ENCODE results near the gene MRAS.
A peak's percentile ranks its signal among the peaks of the same experiment; 100 is the strongest.
"Not testable (repeated sequence)": the region's sequence is repeated elsewhere in the genome, so short reads cannot be mapped to it uniquely, and the experiment has no call there.

The MRAS gene

DNA sequence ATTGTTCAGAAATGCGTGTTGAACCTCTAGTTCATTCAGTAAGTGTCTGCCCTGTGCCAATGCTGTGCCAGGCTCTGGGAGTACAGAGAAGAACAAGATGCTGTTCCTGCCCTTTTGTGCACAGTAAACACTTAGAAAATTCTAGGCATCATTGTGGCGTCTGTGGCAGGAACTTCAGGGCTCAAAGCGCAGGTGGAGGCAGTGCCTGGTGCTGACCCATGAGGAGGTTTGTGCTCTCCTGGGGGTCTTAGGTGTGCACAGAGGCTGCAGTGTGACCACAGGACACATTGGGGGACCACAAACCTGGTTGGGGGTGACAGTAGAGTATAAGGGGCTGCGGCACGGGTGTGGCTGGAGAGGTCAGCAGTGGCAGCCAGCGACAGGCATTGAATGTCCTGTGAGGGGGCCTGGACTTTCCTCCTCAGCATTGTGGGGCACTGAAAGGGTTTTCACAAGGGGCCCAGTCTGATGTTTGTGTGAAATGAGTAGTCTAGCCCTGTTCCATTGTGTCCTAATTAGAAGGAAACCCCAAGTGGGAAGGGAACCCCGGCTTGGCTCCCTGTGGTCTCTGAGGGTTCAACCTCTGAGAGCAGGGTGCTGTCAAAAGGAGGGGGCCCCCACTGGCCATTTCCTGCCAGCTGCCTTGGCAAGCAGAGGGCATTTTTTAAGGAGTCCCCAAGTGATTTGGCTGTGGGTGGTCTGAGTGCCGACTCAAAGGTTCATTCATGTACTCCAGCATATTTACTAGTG lies 20.9 kb downstream of the MRAS start:
- DNase-seq, result no peak

DNA sequence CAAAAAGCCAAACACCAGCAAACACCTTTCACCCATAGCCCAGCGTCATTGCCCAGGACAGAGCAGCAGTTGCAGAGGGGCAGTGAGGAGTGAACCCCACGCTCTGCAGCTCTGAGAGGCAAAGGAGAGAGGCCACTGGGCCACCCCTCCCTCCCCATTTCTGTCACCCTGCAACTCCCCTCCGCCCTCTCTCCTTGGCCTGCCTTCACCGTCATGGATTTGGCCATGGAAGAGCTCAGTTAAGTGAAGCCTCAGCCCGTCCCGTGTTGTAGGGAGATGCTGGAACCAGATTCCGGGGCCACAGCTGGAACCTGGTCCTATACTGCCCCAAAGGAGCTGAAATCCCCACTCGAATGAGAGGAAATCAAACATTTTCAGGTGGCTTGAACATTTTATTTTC lies 21.9 kb downstream of the MRAS start:
- no peak for DNase-seq

DNA sequence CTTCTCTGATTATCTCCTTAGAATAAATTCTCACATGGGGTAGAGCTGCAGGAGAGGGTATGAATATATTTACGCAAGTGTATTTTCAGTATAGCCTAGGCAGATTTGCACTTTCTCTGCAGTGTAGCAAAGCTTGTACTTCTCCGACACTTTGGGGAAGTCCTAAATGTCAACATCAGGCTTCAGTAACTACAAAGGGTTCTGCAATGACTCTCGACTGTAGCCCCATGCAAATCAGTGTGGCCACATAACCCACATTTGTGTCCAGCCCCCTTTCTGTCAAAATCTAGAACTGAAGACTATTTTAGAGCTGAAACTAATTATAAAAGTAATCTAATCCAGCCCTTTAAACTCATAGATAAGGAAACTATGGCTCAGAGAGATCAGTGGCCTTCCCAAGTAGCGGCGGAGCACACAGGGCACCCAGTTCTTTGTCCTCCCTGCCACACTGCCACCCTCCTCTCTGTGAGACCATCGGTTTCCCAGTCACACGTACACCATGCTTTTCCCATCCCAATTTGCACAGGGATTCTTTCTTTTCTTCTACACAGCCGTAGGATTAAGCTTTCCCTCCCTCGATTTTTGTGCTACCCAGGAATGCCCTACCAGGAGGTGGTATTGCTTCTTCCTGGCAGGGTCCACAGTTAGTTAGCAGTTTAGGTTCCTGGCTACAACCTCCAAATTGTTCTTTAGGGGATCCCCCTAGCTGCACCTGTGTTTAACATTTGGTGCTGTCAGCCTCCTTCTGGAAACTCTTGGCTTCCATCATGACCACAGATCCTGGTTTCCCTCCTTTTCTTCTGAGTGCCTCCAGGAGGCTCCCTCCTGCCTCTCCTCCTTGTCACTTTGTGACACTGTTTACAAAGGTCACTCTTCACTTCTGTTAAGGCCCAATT lies 22.9 kb downstream of the MRAS start:
- peak; percentile 52 for DNase-seq

DNA sequence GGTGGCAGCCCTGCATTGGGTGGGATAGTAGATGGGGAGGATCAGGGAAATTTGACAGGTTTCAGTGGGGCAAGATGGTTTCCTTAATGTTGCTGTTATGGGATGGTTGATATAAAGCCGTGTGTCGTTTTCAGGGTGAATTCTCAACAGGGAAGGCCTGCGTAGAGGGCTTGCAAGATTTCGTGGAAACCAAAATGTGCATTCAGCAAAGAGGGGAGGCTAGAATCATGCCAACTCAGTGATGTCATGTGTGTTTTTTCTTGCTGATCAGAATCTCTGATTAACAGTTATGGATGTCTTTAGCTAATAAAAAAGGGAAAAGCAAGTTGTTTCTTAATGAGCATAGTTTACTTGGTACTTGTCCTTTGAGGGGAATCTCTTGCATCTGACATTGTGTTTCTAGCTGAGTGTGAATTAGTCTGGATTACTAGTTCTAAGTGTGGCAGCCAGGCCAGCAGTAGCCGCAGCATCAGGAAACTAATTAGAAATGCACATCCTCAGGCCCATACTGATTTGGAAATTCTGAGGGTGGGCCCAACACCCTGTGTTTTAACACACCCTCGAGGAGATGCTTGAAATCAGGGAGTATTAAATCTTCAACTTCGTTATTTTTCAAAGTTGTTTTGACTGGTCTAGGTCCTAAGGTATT lies 24.8 kb downstream of the MRAS start:
- DNase-seq, result no peak

DNA sequence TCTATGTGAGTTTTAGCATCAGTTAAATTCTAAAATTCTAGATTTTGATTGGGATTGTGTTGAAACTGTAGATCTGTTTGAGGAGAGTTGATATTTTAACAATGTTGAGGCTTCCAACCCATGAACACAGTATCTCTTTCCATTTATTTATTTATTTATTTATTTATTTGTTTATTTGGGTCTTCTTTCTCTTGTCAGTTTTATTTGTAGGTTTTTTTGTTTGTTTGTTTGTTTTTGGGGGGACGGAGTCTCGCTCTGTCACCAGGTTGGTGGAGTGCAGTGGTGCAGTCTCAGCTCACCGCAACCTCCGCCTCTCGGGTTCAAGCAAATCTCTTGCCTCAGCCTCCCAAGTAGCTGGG lies 25.3 kb downstream of the MRAS start:
- no peak for DNase-seq

DNA sequence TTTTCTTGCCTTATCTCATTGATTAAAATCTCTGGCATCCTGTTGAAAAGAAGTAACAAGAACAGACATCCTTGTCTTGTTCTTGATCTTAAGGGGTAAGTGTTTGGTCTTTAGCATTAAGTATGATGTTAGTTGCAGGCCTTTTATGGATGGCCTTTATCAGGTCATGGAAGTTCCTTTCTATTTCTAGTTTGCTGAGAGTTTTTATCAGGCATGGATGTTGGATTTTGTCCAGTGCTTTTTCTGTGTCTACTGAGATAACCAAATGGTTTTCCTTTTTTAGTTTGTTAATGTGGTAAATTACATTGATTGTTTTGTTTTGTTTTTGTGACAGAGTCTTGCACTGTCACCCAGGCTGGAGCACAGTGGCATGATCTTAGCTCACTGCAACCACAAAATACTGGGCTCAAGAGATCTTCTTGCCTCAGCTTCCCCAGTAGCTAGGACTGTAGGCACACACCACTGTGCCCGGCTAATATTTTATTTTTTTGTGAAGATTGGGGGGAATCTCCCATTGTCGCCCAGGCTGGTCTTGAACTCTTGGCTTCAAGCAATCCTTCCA lies 26.3 kb downstream of the MRAS start:
- DNase-seq, result peak; percentile 33

DNA sequence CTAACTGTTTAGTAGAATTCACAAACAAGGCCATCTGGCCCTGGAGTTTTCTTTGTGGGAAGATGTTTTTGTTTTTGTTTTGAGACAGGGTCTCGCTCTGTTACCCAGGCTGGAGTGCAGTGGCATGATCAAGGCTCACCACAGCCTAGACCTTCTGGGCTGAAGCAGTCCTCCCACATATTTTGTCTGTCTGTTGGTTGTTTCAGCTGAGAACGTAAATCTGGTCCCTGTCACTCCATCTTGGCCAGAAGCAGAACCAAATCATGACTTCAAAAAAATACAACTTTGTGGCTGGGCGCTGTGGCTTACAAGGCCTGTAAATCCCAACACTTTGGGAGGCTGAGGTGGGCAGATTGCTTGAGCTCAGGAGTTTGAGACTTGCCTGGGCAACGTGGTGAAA lies 27.1 kb downstream of the MRAS start:
- DNase-seq, result no peak

DNA sequence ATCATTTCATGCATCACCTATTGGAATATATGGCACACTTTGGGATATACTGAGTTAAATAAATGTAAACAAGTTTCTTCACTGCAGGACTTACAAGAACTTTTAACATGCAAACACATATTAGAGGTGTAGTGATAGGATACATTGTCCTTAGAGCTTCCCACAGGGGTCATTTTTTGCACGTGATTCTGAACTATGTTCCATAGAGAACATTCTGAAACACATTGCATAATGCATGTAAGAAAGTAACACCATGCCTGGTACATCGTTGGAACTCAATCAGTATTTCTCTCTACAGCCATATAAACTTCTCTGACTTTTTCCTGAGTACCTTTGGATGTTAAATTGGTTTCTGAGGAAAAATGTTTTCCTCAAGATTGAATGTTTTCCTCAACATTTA lies 28.3 kb downstream of the MRAS start:
- no peak for DNase-seq

DNA sequence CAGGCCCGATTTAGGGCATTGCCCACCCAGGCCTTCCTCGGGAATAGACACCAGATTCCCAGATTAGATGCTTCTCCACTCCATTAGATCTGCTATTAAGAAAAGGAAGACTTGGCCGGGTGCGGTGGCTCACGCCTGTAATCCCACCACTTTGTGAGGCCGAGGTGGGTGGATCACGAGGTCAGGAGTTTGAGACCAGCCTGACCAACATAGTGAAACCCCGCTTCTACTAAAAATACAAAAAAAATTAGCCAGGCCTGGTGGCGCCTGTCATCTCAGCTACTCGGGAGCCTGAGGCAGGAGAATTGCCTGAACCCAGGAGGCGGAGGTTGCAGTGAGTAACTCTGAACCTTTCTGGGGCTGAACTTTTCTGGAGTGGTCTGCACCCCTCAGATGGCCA lies 28.8 kb downstream of the MRAS start:
- not testable (repeated sequence) for DNase-seq

DNA sequence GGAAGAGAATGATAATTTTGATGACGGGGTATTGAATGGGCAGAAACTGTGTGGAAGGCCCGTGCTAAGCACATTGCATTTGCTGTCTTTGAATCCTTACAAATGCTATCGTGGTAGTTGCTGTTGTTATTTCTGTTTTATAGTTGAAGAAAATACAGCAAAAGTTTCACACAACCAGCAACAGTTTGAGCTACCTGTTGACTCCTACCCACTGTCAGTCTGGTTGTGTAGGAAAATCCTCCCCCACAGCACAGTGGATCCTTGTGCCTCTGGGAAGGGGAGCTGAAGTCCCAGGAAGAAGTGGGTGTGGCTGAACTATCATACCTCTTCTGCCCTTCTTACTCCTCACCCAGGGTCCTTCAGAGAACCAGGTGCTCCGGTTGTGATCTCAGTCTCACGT lies 29.4 kb downstream of the MRAS start:
- DNase-seq, result no peak

DNA sequence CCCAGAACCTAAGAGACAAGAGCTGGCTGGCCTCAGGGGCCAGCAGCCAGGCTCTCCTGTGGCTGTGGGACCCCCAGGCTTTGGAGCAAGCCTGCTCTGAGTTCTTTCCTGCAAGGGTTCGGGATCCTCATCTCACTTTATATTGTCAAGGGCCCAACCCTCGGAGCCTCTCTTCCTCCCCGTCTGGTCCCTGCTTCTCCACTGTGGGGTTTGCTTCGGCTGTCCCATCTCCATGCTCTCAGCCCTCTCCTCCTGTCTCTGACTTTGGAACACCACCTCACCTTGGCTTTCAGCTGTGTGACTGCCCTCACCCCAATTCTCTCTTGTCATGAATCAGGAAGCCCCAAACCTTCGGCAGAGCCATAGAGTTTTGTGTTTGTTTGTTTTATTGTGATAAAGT lies 30.0 kb downstream of the MRAS start:
- no peak for DNase-seq

DNA sequence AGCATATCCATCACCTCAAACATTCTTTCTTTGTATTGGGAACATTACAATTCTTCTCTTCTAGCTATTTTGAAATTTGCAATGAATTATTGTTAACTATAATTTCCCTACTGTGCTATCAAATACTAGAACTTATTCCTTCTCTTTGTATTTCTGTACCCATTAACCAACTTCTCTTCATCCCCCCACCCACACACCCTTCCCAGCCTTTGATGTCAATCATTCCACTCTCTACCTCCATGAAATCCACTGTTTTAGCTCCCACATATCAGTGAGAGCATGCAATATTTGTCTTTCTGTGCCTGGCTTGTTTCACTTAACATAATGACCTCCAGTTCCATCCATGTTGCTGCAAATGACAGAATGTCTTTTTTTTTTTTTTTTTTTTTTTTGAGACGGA lies 30.6 kb downstream of the MRAS start:
- no peak for DNase-seq

DNA sequence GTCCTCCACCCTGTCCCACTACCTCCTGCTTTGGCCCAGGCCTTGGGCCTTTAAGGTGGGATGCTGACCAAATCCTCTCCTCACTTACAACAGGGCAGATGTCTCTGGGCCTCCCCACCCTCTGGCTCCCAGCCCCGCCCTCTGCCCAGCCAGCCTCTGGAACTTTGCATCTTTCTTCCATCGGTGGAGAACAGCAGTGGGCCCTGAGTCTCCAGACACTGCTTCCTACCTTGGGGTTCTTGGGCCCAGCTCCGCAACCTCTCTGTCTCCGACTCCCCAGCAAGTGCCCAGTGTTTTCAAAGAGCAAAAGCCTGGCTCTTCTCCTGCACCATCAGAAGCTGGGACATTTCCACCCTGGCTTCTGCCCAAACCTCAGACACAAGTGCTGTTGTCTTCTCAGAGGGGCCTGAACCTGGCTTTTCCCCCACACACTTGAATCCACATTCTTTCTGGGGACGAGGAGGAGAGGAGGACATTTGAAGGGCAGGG lies 33.1 kb downstream of the MRAS start:
- no peak for DNase-seq

DNA sequence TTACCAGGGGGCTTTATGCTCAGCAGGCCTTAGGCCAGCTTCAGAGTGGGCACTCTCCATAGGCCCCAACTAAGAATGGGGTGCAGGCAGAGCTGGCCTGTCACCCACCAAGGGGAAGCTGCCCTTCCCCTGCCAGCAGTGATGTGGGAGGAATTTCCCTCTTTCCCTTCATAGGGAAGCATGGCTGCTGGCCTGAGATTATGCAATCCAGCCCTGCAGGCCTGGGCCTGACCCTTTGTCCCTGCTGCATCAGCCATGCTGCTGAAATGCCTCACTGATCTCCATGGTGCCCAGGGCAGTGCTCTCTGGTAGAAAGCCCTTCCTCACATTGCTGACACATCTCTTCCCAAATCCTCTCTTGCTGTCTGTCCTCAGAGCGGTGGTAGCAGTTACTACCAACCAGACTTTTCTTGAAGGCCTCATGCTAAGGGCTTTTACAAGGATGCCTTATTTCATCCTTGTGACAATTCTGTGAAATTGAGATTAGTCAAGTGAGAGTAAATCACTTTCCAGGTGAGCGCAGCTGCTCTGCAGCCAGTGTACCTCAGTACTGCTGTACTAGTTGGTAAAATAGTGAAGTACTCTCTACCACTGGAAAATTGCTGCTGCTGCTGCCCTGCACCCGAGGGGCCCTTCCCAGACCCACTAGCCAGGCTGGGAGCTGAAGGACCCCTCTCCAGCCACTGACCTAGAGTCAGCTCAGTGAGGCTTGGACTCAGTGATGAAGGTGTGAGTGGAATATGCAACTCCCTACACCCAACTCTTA lies 33.8 kb downstream of the MRAS start:
- DNase-seq, result no peak

DNA sequence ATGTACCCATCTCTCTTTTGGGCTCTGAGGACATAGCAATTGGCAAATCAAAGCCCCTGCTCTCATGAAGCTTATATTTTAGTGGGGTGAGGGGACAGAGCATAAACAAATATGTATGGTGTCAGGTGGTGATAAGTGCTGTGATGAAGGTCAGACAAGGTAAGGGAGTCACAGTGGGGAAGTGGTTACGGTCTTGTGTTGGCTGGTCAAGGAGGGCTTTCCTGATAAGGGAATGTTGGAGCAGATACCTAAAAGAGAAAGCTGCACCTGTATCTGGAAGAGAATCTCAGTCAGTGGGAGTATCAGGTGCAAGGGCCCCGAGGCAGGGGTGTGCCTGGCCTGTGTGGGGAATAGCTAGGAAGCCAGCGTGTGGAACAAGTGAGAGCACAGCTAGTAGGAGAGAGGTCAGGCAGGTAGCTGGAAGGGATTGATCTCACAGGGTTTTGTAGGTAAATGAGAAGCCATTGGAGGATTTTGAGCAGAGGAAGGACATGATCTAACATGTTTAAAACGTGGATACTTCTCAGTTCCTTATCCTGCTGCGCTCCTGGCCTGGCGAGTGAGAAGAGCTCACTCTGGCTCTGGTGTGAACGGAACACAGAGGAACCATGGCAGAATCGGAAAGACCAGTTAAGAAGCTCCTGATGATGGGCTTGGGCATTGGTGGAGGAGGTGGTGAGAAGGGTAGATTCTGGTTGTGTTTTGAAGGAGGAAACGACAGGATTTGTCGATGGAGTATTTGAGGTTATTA lies 35.5 kb downstream of the MRAS start:
- no peak for DNase-seq

DNA sequence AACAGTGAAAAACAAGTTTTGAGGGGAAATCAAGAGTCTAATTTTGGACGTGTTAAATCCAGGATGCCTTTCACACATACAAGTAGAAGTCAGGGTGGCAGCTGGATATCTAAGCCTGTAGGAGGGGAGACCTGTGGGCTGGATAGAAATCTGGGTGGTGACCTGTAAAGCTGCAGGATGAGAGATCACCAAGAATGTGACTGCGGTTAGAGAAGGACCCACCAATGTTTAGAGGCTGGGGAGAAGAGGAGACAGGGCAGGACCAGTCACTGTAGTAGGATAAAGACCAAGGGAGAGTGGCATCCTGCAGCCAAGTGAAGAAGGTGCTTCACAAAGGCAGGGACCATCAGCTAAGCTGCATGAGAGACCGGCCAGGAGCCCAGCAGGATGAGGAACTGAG lies 36.2 kb downstream of the MRAS start:
- no peak for DNase-seq

DNA sequence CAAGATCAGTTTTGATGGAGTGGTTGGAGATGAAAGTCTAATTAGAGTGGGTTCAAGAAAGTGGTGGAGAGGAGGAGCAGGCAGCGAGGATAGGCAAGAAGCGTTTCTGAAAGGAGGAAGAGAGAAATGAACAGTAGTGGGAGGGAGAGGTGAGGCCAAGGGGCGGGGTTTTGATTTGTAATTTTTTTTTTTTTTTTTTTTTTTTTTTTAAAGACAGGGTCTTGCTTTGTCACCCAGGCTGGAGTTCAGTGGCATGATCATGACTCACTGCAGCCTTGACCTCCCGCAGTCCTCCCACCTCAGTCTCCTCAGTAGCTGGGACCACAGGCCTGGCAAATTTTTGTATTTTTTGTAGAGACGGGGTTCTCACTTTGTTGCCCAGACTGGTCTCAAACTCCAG lies 36.6 kb downstream of the MRAS start:
- no peak for DNase-seq

DNA sequence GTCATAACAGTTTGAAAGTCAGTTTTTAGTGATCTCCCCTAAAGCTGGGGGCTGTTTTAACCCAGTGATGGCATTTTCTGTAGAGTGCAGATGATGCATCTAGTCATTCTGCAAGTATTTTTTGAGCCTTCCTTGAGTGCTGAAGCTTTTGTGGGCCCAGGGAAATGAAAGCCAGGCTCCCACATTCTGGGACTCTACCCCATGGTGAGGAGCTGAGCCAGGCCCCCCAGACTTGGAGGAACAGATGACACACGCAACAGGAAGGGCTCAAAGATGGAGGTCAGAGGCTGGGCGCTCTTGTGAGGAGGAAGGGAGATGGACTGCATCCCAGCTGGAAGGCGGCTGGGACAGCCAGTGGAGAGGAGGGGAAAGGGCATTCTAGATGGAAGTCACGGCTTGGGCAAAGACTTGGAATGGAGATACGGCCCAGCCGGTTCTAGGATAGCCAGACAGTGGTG lies 40.8 kb downstream of the MRAS start:
- no peak for DNase-seq

DNA sequence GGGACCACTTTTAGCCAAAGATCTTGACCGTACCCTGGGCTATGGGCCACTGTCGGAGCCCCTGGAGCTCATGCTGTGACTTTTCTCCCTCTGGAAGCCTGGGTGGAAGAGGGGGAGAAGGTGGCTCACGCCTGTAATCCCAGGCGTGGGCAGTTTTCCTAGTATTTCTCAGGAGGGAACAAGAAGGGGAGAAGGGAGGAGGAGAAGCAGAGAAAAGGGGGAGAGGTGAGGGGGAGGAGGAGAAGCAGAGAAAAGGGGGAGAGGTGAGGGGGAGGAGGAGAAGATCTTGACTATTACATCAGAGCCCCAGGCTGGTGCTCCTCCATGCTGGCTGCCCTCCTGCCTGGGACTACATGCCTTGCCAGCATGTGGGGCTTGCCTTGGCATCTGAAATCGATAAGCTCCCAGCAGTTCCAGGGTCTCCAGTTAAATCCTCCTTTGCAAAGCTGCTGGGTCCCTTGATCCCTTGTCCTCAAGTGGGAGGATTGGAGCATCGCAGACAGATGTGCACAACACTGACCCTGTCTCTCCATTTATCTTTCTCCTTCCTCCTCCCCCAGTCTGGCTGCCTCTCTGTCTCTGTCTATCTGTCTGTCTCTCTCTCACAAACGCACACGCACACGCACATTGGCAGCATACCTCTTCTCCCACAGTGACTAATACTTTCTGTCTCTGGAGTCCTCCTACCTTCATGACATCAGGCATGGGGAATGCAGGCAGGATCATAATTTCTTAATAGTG lies 41.6 kb downstream of the MRAS start:
- DNase-seq, result no peak

DNA sequence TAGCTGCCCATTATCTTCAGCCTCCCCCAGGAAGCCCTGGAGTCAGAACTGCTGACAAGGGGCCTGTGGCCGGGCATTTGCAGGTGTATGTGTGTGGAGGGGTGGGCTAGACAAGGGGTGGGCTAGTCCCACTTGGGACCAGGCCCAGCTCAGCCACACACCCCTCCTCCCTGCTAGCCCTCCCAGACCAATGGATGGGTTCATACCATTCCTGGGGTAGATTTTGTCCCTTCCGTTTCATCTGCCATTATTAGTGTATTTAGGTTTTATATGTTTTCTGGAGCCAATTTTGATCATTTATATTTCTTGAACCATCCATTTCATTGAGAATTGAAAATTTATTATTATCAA lies 42.2 kb downstream of the MRAS start:
- no peak for DNase-seq

DNA sequence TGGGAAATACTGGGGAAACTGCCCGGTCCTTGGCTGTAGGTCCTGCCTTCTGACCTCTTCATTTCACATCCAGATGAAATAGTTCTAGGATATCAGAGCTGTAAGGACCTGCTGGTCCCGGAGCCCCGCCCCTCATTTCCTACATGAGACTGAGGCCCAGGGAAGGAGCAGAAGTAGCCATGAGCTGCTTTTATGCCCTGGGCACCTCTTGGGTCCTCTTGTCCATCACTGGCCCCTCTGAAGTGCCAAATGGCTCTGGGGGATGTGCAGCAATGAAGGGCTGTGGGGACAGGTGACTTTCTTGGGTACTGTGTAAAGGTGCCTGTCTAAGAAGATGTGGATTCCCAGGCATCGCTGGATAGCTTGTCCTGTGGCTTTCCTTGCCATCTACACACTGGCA lies 45.8 kb downstream of the MRAS start:
- DNase-seq, result no peak

Measured in hematopoietic multipotent progenitor cell treated with erythropoietin and hydrocortisone succinate and interleukin-3 and kit ligand, for 6 days (in vitro differentiated cells).